OCI-LY1 (cell line): ENCODE results near the gene ETV1.

Source experiments
- H2AFZ ChIP-seq: fragments of 200-600 bp; sonication (generic), shearing (Covaris generic); 2 replicates; pipeline ENCODE4 v1.6.0; 2014; ENCODE audit warnings: antibody characterized with exemption, mild to moderate bottlenecking, low read length
- H3F3A ChIP-seq: fragments of 200-600 bp; sonication (generic), shearing (Covaris generic); 2 replicates; pipeline ENCODE4 v1.6.0; 2014; ENCODE audit warnings: mild to moderate bottlenecking, antibody characterized with exemption, low read length, moderate library complexity; ENCODE audit not compliant: insufficient read depth
- H3K27ac ChIP-seq: fragments of 200-600 bp; sonication (generic); 2 replicates; pipeline ENCODE4 v1.5.1; 2014; ENCODE audit warnings: low read length, mixed run types, mild to moderate bottlenecking, low read depth; ENCODE audit not compliant: poor library complexity, severe bottlenecking
- H3K27me3 ChIP-seq: fragments of 200-600 bp; sonication (generic); 2 replicates; pipeline ENCODE4 v1.6.0; 2014; ENCODE audit warnings: antibody characterized with exemption, mild to moderate bottlenecking, low read length, moderate library complexity; ENCODE audit not compliant: insufficient read depth
- H3K36me3 ChIP-seq: fragments of 200-600 bp; sonication (generic); 2 replicates; pipeline ENCODE4 v1.6.1; 2014; ENCODE audit warnings: mild to moderate bottlenecking, antibody characterized with exemption, low read length, moderate library complexity, mixed read lengths; ENCODE audit not compliant: insufficient read depth
- H3K4me1 ChIP-seq: fragments of 200-600 bp; sonication (generic); 2 replicates; pipeline ENCODE4 v1.5.1; 2014; ENCODE audit warnings: mild to moderate bottlenecking, low read length, moderate library complexity; ENCODE audit not compliant: insufficient read depth, severe bottlenecking
- H3K4me2 ChIP-seq: fragments of 200-600 bp; sonication (generic), shearing (Covaris generic); 2 replicates; pipeline ENCODE4 v1.6.1; 2014; ENCODE audit warnings: low read length
- H3K4me3 ChIP-seq: fragments of 200-600 bp; sonication (generic); 2 replicates; pipeline ENCODE4 v1.5.1; 2014; ENCODE audit warnings: low read length, low read depth, mild to moderate bottlenecking, mixed read lengths; ENCODE audit not compliant: poor library complexity, severe bottlenecking
- H3K79me2 ChIP-seq: fragments of 200-600 bp; shearing (Covaris generic); 2 replicates; pipeline ENCODE4 v1.6.1; 2016; ENCODE audit warnings: mixed run types, low read length, mixed read lengths; ENCODE audit not compliant: insufficient read depth
- H3K9ac ChIP-seq: fragments of 200-600 bp; sonication (generic), shearing (Covaris generic); 2 replicates; pipeline ENCODE4 v1.6.1; 2014; ENCODE audit warnings: mild to moderate bottlenecking, low read length, mixed read lengths
- H3K9me2 ChIP-seq: fragments of 200-600 bp; sonication (generic), shearing (Covaris generic); 2 replicates; pipeline ENCODE4 v1.6.1; 2014; ENCODE audit warnings: low read depth, mild to moderate bottlenecking, low read length, mixed read lengths
- H3K9me3 ChIP-seq: fragments of 200-600 bp; shearing (Covaris generic); 2 replicates; pipeline ENCODE4 v1.6.1; 2014; ENCODE audit warnings: low read length, mixed read lengths
- H4K20me1 ChIP-seq: fragments of 200-600 bp; sonication (generic), shearing (Covaris generic); 2 replicates; pipeline ENCODE4 v1.6.0; 2016; ENCODE audit warnings: mild to moderate bottlenecking, low read length; ENCODE audit not compliant: insufficient read depth
- EZH2 ChIP-seq: fragments of 200-600 bp; sonication (generic), shearing (Covaris generic); IDR thresholded peaks from 2 replicates; pipeline ENCODE4 v1.8.0; 2017; ENCODE audit warnings: borderline replicate concordance, mixed run types, mild to moderate bottlenecking, antibody characterized with exemption, low read length, moderate library complexity, mixed read lengths
- TF ChIP-seq, protein P1 (sequence below): fragments of 200-600 bp; sonication (generic), shearing (Covaris generic); IDR thresholded peaks from 2 replicates; pipeline ENCODE4 v1.5.1; 2017; ENCODE audit warnings: mild to moderate bottlenecking, antibody characterized with exemption, low read length, moderate library complexity, mixed read lengths

ETV1 gene

GRCh38 chr7:13998866-13999265 lies 9.4 kb upstream of the ETV1 start:
- no peak overlapping the region for H3K27ac ChIP-seq
- no peaks in the 10 kb centered on the region for H3K9me3 ChIP-seq
- H3K9me2 ChIP-seq = no peaks in the 10 kb centered on the region
- no peaks in the 10 kb centered on the region for H3K79me2 ChIP-seq
- no peaks in the 10 kb centered on the region for H3K27me3 ChIP-seq
- H2AFZ ChIP-seq = 0 out of 2 replicates have a peak overlapping the region, but pooled peaks have one; percentile 25
- peaks cover 19% of the 10 kb centered on the region for H3K4me1 ChIP-seq
- H3K9ac ChIP-seq = no peak overlapping the region
- H3K4me3 ChIP-seq = no peak overlapping the region
- no peak for TF ChIP-seq EZH2
- TF ChIP-seq, protein P1, sequence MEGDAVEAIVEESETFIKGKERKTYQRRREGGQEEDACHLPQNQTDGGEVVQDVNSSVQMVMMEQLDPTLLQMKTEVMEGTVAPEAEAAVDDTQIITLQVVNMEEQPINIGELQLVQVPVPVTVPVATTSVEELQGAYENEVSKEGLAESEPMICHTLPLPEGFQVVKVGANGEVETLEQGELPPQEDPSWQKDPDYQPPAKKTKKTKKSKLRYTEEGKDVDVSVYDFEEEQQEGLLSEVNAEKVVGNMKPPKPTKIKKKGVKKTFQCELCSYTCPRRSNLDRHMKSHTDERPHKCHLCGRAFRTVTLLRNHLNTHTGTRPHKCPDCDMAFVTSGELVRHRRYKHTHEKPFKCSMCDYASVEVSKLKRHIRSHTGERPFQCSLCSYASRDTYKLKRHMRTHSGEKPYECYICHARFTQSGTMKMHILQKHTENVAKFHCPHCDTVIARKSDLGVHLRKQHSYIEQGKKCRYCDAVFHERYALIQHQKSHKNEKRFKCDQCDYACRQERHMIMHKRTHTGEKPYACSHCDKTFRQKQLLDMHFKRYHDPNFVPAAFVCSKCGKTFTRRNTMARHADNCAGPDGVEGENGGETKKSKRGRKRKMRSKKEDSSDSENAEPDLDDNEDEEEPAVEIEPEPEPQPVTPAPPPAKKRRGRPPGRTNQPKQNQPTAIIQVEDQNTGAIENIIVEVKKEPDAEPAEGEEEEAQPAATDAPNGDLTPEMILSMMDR = no peak
- H3K4me2 ChIP-seq = no peak overlapping the region
- no peaks in the 10 kb centered on the region for H3F3A ChIP-seq
- H3K36me3 ChIP-seq = no peaks in the 10 kb centered on the region
- no peaks in the 10 kb centered on the region for H4K20me1 ChIP-seq

DNA sequence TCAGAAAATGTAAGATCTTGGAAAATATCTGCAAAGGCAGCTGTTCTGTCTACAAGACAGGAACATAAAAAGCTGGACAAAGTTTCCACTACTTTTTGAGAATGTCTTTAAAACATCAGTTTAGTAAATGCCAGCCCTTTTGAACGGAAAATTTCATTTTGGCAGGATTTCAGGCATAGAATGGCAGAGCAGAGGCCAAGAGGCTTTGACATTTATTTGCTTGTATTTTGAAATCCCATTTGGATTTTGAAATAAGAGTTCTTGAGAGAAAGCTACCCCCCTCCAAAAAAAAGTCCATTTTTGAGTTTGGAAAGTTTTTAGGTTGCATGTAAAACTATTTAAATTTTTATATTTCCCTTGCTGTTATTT lies 3.1 kb upstream of the ETV1 start:
- H3K4me3 ChIP-seq = peak overlapping the region; percentile 7
- peak overlapping the region; percentile 86 for H2AFZ ChIP-seq
- no peaks in the 10 kb centered on the region for H3K79me2 ChIP-seq
- peak overlapping the region; percentile 55 for H3K27ac ChIP-seq
- no peaks in the 10 kb centered on the region for H3F3A ChIP-seq
- no peaks in the 10 kb centered on the region for H4K20me1 ChIP-seq
- no peak for TF ChIP-seq EZH2
- TF ChIP-seq, protein P1 = no peak
- H3K9me2 ChIP-seq = no peaks in the 10 kb centered on the region
- H3K27me3 ChIP-seq = no peaks in the 10 kb centered on the region
- no peak overlapping the region for H3K9ac ChIP-seq
- H3K36me3 ChIP-seq = no peaks in the 10 kb centered on the region
- H3K4me2 ChIP-seq = peak overlapping the region; percentile 50
- H3K4me1 ChIP-seq = peaks cover 15% of the 10 kb centered on the region
- peaks cover 22% of the 10 kb centered on the region for H3K9me3 ChIP-seq

- Histone ChIP-seq H3K36me3 (no peaks in the 10 kb centered on the region), H3F3A (no peaks in the 10 kb centered on the region), H3K79me2 (no peaks in the 10 kb centered on the region), H3K27me3 (no peaks in the 10 kb centered on the region), H3K27ac (peak overlapping the region; percentile 55), H3K4me3 (peak overlapping the region; percentile 7), H3K4me2 (peak overlapping the region; percentile 50), H3K9me3 (peaks cover 22% of the 10 kb centered on the region), H3K4me1 (peaks cover 15% of the 10 kb centered on the region), H4K20me1 (no peaks in the 10 kb centered on the region), H3K9me2 (no peaks in the 10 kb centered on the region), H2AFZ (peak overlapping the region; percentile 86), H3K9ac (no peak overlapping the region)
- TF ChIP-seq, protein P1 = no peak
- no peak for TF ChIP-seq EZH2
These were observed 2.5 kb upstream of the ETV1 start for GRCh38 chr7:13991791-13992595.
